SU-DHL-6 (cell line): ENCODE measurements around the gene IQCN.

Experiments used
- EZH2phosphoT487 ChIP-seq: fragments of 200-600 bp; sonication (generic), shearing (Covaris generic); conservative IDR thresholded peaks from 2 replicates; pipeline ENCODE4 v1.6.1; 2018; ENCODE audit warnings: mild to moderate bottlenecking, antibody characterized with exemption, low read length, moderate library complexity, mixed read lengths
- TF ChIP-seq, protein P1 (sequence below): fragments of 200-600 bp; sonication (generic); IDR thresholded peaks from one replicate; pipeline ENCODE4 v1.5.1; 2017; ENCODE audit warnings: antibody characterized with exemption, mild to moderate bottlenecking, low read length, moderate library complexity; ENCODE audit not compliant: insufficient read depth, poor library complexity, severe bottlenecking

DNA sequence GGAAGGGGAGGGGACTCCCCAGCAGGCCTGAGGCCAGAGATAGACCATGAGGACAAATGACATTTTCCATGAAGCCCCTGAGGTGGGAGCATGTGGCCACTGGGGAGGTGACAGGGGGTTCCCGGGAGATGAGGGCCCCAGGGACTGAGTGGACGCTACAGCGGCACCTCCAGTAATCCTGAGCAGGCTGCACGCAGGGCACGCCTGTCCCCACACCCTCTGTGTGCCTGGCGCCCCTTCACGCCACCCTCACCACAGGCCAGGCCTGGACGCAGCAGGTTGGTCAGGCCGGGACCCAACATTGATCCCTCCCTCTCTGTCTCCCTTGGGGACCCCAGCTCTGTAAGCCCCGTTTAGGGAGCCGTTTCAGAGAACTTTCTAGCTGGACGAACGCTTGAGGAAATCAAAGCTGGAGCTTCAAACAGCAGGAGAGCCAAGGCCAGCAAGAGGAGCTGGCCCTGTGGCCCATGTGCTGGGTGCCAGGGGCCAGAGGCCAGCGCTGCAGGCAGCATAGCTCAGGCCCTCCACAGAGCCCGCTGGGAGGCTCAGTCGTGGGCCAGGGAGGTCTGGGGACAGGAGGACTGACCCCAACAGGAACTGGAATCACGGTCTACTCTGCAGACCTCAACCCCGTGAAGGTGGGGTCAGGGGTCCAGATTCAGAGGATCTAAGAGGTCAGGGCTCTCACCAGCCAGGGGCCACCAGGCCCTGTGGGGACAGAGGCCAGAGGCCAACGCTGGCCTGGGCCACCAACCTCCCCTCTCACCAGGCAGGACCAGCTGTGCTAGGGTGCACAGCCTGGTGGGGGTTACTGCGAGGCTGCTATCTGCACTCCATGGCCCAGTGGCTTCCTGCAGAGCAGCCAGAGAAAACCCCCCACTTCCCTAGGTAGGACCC is 34.0 kb upstream of the IQCN start:
- TF ChIP-seq, protein P1, sequence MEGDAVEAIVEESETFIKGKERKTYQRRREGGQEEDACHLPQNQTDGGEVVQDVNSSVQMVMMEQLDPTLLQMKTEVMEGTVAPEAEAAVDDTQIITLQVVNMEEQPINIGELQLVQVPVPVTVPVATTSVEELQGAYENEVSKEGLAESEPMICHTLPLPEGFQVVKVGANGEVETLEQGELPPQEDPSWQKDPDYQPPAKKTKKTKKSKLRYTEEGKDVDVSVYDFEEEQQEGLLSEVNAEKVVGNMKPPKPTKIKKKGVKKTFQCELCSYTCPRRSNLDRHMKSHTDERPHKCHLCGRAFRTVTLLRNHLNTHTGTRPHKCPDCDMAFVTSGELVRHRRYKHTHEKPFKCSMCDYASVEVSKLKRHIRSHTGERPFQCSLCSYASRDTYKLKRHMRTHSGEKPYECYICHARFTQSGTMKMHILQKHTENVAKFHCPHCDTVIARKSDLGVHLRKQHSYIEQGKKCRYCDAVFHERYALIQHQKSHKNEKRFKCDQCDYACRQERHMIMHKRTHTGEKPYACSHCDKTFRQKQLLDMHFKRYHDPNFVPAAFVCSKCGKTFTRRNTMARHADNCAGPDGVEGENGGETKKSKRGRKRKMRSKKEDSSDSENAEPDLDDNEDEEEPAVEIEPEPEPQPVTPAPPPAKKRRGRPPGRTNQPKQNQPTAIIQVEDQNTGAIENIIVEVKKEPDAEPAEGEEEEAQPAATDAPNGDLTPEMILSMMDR: no peak
- no peak for TF ChIP-seq EZH2phosphoT487
